Stimulated activated CD8-positive, alpha-beta memory T cell treated with anti-CD3 and anti-CD28 coated beads, Interleukin-7, amount 100 ng/mL, for 1 hour (primary cell): ENCODE data around the gene UNC5CL.
"Not testable (repeated sequence)": the region's sequence is repeated elsewhere in the genome, so short reads cannot be mapped to it uniquely, and the experiment has no call there.

Source experiments
- DNase-seq, 2 donors: peaks; one replicate each; pipeline ENCODE4 v3.0.0-alpha.2; 2020; ENCODE audit warnings: low read depth in 2 of 2

Gene UNC5CL

DNA sequence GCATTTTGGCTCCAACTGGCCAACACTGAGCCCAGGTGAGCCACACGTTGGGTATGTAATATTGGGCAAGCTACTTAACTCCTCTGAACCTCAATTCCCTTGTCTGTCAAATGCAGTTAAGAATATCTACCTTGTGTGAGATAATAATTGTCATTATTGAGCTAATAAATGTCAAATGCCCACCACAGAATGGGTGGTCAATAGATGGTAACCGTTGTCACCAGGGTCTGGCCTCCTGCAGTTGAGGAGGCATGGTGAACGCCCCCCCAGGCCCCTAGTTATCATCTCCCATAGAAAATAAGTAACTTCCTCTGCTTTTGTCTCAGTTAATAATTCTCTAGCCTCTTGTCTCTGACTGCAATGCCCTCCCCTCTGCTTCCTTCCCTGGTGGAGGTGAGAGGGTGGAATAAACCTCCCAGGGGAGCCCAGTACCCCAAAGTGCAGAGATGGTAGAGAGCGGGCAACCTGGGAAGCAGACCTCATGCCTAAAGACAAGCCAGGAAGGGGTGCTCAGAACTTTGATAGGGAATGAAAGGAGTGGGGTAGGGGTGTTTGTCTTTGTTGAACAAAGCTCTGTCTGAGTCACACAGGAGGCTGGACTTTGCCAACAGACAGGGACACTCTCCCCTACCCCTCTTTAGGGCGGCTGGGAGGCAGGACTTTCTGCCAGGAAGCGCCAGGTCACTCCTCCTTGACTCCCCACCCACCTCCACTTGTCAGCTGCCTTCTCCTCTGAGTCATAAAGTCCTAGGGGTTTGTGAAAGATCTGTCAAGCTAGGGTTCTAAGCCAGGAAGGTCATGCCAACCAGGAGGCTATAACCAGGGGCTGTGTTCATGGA, 1.3 kb upstream of the UNC5CL start:
- no peak for DNase-seq

DNA sequence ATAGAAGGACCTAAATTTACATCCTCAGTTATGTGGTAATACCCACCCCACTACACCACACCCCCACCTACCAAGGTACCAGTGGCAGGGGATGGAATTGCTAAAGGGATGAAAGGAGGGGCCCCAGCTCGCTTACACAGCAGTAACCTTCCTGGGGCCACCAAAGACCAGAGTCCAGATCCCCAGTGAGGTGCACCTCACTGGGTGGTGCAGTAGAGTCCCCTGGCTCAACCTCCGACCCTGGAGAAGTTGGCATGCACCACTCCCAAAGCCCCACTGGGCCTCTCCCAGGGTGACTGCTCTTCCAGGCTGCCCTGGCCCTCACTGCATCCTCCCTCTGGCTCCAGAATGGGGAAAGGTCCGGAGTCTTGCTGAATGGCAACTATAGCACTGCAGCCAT, 816 bp downstream of the UNC5CL start:
- DNase-seq: no peak

DNA sequence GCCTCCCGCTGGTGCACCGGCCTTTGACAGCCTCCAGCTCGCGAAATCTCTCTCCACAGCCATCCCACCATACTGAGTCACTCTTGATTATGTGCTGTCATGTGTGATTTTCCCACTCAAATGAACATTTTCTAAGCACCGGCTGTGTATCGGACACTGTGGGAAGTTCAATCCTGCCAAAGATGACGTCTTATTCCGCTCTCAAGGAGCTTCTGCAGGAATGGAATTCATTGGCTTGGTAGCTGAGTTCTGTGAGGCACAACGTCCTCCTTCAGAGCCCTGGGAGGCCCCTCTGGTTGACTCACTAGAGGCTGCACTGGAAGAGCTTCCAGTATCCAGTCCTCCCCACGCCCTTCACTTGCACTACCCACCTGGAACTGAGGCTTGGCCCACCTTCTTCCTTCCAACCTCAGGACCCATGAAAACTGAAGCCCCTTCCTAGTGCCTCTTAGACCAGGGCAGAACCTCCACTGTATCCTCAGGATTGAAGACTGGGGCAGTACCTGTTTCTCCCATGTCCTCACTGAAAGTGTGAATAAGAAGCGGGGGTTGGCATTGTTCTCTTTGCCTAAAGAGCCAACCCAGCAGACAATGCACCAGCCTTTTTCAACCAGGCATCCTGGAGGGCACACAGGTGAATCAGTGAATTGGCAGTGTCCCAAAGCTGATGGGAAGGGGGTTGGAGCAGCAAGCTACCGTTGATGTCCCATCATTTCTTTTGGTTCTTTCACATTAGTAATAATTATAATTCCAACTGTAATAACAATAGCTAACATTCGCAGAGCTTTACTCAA, 1.7 kb downstream of the UNC5CL start:
- no peak for DNase-seq

DNA sequence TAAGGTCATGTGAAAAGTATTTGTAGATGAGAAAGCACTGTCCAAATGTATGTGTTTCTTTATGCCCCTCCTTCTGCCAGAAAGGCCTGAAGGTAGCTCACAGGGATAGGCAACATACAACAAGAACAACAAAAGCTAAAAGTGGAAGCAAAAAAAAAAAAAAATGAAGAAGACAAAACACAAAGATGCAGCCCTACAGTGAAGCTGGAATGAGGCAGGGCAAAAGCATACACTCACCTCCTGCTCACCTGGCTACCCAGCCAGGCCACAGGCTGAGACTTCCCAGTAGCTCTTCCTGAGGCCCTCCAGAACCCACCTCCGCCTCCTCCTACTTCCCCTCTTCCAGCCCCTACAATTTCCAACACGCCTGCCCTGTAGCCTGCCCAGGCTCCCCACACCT, 2.4 kb downstream of the UNC5CL start:
- DNase-seq: no peak

DNA sequence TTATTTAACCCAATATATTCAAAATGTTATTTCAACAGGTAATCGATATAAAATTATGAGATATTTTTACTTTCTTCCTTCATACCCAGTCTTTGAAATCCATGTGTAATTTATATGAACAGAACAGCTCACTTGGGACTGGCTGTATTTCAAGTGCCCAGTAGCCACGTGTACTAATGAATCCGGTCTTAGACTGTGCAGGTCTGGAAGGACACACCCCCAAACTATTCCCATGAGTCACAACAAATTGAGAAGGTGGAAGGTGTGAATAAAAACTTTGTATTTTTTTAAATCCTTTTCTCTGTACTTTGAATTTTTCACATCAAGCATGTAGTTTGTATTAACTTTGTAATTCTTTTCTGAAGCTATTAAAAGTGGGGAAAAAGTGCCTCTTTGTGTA, 2.8 kb downstream of the UNC5CL start:
- DNase-seq: no peak

DNA sequence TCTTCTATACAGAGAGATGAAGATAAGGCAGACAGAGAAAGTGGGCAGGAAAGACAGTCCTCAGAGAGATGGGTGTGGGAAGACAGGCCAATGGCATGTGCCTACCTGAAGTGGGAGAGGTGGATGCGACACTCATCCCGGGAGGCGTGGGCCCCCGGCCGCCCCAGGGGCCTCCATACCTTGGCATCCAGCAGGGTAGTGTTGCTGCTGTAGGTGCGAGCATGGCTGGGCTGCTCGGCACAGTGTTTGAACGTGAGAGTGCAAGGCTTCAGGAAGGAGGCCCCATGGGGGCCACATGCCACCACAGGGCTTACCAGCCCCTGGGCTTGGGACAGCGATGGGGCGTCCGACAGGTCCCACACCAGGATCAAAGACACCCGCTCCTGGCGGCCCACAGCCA, 5.2 kb downstream of the UNC5CL start:
- DNase-seq: no peak

DNA sequence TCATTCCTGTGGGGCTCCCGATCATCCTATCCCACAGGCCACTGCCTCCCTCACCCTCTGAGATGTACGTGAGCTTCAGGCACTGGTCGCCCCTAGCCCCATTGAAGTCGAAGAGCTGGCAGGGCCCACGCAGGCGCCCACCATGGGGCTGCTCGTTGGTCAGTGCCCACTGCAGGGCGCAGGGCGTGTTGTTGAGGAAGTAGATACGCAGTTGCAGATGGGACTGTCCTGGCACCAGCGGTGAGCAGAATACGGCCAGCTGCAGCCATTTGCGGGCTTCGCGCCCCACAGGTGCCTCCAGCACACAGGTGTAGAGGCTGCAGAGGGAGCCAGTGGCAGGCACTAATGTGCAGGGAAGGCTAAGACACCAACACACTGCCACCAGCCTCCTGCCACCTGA, 6.2 kb downstream of the UNC5CL start:
- DNase-seq: no peak

DNA sequence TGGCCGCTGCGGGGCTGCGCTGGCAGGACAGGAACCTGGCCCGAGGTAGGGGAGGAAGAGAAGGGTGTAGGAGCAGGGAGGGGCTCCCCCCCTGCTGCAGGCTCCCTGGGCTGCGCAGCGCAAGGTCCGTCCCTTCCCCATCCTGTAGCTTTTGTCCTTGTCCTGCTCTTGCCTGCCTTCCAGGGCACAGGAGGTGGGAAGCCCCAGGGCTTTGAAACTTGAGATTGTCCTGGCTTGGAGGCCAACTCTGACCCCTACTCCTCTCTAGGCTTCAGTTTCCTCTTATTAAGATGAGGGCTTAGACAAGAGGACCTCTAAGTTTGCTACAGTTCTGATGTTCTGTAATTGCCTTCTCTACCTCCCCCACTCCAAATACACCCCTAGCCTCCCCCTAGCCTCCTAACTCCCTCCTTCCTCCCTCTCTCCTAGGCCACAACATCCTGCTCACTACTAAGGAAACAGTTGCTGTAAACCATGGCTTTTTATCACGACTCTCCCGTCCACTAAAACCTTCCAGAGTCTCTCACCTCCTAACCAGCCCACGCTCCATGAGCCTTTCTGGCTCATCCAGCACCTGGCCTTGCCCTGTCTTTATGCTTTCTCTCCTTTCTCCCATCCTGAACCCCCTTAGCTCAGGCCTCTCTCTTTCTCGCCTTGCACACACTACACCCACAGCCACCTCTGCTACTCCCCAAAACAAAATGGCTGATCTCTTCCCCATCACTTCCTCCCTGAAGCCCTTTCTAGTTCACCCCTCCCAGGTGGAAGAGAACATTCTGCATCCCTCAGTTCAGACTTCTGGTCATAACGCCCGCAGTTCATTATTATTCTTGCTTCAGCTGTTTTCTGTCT, 10.2 kb downstream of the UNC5CL start:
- DNase-seq: no peak

DNA sequence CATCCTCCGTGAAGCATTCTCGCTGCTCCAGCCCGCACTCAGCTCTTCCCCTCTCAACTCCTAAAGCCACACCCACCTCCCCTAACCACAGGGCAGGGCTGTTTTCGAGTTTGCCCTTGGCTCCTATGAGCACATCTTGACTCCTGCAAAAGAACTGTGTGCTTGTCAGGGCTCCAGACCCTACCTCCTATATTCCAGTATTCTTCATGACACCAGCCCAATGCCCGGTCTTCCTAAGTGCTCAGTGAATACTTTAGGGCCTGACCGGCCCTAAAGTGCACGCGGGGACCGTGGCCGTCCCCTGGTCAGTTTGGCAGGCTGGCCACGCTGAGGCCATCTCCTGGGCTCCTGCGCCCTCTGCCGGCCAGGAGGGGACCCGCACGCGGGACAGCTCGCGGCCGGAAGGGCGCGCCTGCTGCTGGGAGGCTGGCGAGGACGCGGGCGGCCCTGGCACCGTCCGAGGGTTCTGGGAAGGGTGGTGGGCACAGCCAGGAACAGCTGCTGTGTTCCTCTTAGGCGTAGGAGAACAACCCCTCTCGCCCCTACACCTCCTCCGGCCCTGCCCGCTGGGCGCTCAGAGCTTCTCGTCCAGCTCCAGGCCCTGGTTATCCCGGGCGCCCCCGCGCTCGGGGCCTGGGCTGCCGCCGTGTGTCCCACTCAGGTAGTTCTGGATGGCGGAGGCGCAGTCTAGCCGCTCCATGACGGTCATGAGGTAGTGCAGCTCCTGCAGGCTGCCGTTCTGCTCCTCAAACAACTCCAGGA, 11.0 kb downstream of the UNC5CL start:
- peak; percentile 35 to 55 for DNase-seq

DNA sequence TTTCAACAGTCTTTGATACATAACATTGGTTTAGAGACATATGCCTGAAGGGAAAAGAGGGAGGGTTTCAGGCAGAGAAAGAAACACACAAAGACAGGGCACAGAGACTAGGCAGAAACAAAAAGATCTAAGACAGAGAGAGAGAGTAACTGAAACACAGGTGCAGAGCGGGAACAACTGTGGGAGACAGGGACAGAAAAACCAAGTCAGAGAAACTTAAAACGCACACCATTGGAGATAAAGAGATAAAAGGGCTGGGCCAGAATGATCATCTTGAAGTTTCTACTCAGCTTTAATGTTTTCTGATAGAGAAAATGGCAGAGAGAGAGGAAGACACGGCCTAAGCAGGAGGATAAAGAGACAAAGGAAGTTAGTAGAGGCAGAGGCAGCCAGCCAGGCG, 11.8 kb downstream of the UNC5CL start:
- DNase-seq: no peak

DNA sequence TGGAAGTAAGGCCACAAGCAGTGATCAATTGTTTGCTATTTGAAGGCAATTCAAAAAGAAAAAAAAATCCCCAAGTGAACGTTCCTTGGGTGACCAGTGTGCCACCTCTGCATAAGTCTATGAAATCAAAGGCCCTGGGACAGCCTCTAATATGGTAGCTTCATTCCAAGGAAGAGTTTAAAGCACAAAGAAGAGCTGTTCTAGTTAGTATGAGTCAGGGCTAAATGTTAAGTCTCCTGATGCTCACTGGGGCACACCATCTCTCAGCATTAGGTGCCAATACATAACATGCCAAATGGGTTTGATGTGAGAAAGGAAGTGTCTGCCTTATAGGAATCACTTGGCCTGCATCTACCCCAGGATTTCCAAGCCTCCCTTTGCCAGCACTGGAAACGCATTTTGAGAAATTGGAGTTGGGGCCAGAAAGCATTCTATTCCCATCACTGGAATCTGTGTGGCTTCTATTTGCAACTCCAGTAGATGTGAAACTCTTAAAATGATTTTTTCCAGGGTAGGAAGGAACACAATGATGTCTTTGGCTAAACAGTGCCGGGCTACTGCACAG, 13.0 kb downstream of the UNC5CL start:
- DNase-seq: no peak

DNA sequence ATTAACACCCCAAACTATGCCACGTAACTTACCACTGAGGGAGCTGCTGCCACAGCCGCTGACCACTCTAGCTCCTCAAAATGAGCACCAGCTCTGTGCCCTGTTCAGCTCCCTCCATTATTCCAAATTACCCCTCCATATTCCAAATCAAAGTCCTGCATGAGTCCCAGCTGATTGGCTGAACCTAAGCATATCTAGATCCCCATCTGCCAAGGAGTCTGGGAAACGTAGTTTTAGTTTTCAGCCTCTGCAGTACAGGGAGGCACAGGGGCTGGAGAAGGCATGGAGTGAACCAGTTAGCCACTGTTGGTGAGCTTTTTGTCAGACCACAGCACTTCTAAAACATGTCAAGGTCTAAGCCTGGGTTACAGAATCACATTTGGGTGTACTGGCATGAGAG, 15.9 kb downstream of the UNC5CL start:
- no peak for DNase-seq

DNA sequence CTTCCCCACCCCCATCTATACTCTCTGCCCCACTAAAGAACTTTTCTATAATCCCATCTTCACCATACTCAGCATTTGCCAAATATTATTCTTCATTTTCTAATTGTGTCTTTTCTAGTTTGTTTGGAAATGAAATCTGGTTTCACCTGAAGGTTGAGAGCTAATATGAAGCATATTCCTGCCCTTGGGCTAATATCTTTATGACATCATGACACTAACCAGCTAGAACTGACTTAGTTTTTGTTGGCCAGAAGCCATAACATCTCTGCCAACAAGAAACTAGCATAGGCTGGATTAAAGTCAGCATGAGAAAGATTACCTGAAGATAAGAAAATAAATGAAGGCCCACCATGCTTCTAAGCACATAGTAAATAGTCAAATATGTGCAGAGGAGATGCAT, 16.7 kb downstream of the UNC5CL start:
- no peak for DNase-seq

DNA sequence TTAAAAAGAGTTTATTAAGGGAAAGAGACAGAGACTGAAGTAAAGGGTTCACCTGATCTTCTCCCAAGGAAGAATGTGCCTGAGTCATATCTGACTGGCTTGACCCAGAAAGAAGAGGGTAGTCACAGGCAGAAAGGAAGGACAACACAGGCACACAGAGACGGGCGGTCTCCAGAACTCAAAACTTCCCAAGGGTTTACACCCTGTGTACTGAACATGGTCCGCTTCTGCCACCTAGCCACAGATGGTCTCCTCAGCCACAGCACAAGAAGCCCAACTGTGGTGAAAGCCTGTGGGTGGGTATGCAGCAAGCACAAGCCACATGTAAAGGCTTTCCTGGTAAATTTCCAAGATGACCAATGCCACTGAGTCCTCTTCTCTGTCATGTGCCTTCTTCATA, 17.2 kb downstream of the UNC5CL start:
- DNase-seq: no peak

DNA sequence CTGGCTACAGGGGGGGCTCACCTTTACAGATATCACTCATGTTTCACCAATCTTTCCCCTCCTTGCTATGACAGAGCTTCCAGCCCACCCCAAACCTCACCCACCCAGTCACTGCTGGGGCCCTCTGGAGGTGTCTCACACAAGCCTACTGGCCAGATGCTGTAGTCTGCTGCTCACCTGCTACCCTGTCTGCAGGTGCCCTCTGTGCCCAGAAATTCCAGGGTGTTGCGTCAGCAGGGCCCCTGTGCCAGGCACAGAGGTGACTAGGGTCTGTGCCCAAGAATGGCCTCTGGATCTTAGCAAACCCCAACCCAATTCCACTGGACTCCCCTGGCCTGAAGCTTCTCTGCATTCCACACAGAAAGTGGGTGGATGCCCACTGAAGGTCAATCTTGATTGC, 21.4 kb downstream of the UNC5CL start:
- DNase-seq: no peak

DNA sequence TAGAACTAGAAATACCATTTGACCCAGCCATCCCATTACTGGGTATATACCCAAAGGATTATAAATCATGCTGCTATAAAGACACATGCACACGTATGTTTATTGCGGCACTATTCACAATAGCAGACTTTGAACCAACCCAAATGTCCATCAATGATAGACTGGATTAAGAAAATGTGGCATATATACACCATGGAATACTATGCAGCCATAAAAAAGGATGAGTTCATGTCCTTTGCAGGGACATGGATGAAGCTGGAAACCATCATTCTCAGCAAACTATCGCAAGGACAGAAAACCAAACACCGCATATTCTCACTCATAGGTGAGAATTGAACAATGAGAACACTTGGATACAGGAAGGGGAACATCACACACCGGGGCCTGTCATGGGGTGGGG, 23.2 kb downstream of the UNC5CL start:
- not testable (repeated sequence) for DNase-seq

DNA sequence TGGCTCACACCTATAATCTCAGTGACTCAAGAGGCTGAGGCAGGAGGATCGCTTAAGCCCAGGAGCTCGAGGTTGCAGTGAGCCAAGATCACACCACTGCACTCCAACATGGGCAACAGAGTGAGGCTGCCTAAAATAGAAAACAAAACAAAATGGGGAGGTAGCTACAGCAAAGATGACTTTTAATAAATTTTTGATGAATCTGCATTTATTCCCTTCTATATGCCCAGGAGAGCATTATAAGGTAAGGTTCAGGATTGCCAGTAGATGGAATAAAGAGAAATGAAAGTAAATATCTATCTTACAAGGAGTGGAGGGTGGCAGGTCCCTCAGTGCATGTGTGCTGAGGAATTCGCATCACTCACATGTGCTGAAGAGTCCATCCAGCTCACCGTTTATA, 24.2 kb downstream of the UNC5CL start:
- DNase-seq: no peak

DNA sequence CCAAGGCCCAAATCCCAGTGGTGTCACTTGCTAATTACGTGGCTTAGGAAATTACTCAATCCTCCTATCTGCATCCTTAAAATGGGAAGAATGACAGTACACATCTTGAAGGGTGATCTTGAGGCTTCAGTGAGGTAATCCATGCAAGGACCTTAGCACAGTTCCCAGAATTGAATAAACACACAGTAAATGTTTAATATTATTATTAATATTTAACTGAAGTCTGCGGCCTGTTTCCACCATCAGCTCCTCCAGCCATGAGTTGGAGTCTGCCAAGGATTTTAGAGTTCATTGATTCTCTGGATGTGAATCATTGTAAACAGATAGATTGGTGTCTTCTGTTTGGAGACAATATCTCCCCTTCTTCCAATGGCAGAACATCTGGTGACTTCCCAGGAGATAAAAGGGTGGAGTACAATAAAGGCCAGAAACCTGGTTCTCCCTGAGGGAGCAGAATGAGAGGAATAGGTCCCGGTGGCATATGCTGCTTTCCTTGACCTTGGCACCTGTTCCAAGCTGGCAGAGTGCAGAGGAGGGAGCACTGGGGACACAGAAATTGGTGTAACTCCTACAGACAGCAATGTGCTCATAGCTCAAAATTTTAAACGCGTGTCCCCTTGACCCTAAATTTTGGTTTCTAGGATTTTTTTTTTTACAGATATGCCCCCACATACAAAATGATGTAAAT, 25.4 kb downstream of the UNC5CL start:
- no peak for DNase-seq

DNA sequence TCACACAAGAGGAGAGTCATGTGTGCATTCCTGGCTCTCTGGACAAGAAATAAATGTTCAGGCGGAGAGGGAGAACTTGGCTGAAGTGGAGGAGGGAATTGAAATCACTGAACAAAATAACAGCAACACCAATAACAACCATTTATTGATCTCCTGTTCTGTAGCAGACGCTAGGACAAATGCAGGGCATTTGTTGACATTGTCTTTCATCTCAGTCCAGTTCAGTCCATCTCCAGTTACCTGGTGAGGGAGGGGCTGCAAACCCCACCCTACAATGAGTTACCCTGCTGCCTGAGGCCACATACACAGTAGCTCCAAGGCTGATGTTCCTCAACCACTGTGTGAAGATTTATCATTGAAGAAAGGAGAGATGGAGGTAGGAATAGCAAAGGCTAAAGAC, 27.3 kb downstream of the UNC5CL start:
- no peak for DNase-seq

DNA sequence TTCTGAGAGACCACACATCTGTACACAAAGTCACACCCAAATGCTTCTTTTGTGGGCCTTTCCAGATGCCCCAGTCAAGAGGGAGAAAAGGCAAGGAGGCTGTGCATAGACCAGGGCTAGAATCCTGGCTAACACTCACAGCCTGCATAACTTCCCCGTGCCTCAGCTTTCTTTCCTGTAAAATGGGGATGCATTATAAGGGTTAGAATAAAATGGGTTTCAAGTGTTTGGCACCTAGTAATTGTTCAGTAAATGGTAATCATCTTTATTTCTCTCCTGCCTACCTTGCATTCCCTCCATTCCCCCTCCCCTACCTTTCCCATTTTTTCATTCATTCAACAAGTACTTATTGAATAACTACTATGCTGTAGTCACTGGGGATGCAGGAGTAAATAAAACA, 29.4 kb downstream of the UNC5CL start:
- DNase-seq: no peak

DNA sequence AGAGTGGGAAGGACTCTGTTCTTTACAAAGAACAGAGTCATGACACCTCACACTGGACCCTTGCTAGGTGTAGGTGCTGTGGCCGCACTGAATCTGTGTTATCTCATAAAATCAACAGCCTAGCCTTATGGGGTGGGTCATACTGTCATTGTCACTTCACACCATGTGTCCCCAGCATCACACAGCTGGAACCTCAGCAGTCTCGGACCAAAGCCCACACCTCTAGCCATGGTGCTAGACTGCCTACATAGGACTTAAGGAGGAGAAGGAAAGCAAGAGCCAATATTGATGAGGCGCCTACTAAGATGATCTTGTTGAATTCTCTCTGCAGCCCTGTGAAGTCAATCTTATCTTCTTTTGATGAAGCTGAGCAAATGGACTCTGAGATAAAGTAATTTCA, 31.0 kb downstream of the UNC5CL start:
- no peak for DNase-seq
